Activated T-cell treated with anti-CD3 and anti-CD28 coated beads, Interleukin-2, amount 50 U/mL, for 1 hour (primary cell): Measurements from ENCODE around the gene FOXK2.

Experiments
- DNase-seq: peaks from one replicate; pipeline ENCODE4 v3.0.0-alpha.2; 2020

FOXK2 gene

GRCh38 chr17:82518826-82519810 is at the start of gene FOXK2:
Gene FOXK2, plus strand, starts transcription at chr17:82519732. Its CDS starts 157 bp downstream, at chr17:82519889.
- peak; percentile 96 for DNase-seq

DNA sequence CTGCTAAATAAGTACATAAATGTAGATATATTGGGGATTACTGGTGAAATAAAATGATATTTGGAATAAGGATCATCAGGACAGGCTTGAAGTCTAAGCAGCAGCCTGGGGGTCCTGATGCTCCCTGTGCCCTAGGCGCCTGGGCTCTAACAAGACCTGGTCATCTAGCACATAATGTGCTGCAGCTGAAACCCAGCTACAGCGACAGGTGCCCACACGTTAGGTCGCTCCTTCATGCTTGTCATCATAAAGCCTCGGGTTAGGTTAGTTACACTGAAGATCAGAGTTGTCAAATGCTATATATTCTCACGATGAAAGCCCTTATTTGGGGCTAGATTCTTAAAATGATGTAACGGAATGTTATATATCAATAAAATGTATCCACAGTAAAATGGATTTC is 49.5 kb upstream of the FOXK2 start:
- DNase-seq, result no peak

DNA sequence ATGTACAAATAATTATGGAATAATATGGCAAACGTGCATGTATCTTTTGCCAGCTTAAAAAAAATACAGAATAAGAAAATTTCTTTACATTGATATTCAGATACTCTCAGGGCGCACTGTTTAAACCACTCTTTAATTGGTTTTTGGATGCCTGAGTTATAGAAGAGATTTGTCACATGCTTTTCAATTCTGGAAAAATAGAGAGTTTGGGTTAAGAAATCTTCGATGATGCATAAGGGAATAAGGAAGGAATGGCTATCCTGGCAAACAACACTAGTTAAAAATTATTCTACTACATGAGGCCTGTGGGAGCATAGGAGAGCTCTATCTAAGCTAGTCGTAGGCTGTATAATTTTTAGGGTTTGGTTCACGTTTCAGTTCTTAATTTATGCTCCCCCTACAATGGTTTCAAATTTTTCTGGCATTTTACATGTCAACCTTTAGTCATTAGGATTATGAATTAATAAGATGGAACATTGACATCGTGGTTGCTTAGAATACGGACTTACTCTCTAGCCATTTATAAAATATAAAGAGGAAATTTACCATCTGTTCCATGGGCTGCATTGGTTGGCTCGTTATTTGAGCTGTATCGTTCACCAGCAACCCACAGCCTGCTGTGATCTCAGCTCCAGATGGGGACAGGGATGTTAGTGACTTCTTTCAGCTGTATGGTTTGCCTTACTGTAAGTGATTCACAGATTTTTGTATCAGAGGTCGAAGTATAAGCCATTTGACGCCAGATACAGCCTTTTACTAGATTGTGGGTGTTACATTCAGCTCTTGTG is 45.1 kb upstream of the FOXK2 start:
- no peak for DNase-seq

- DNase-seq, result no peak
Observed at GRCh38 chr17:82475458-82475857, 44.1 kb upstream of the FOXK2 start.

- DNase-seq, result no peak
Observed at GRCh38 chr17:82477934-82478333, 41.6 kb upstream of the FOXK2 start.

- no peak for DNase-seq
Observed at GRCh38 chr17:82479602-82480001, 39.9 kb upstream of the FOXK2 start.

GRCh38 chr17:82480318-82480717 is 39.2 kb upstream of the FOXK2 start:
- no peak for DNase-seq

DNA sequence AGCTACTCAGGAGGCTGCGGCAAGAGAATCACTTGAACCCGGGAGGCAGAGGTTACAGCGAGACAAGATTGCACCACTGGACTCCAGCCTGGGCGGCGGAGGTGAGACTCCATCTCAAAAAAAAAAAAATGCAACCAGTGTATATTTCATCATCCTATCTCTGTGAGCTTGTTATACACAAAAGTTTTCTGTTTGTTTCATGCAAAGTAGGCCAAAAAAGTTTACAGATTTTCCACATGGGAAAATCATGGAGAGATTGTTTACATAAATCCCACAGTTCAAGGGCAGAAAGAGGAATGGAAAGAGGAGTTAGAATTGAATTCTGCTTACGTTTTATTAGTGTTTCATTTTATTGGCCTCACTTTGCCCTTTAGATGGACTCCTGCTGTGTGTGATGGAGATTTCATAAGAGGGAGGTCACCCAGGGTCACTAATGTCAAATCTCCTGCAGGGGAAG is 36.3 kb upstream of the FOXK2 start:
- DNase-seq, result no peak

DNA sequence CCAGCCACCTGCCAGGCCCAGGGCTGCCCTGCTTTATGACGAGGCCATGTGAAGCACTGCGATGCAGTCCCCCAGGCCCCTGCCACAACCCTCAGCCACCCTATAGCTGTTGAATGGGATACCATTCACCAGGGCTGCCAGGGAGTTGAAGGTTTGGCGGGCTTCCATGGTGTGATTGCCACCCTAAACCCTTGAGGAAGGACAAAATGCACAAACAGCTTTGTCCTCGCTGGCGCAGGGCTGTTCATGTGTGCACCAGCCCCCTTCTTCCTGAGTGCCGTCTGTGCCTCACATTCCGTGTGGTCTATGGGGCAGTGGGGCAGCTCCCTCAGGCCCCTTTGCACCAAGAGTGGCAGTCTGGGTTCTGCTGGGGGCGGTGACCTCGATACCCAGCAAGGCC is 35.7 kb upstream of the FOXK2 start:
- DNase-seq, result no peak

DNA sequence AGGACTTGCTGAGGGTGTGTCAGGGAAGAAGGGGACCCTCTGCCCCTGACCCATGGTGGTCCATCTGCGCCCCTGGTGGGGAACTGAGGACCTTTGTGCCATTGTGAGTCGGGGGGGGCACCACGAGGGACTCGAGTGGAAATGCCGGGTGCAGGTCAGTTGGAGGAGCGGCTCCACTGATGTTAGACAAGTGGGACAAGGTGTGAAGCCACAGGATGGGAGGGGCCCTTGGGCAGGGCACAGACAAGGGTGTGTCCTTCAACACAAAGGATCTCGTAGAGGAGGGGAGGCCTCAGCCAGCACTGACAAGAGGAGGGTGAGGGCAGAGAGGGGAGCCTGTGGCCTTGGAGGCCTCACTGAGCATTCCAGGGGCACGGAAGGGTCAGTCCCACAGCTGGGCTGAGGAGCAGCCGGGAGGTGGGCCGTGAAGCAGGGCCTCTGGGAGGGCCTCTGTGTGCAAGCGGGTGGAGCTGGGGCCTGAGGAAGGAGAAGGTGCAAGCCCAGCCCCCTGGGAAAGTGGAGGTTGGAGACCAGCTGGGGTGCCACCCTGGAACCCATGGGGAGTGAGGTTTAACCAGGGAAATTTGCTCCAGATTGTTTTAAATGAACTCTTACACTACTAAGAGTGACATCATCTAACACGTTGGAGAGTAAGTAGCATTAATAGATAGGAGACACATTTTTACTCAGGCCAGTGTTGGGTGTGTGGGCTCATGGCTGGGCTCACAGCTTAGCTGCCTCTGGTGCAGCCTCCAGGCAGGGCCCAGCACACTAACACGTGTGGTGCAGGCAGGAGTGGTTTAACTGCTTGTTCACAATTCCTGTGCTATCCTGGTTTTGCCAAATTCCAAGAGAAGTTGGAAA is 33.1 kb upstream of the FOXK2 start:
- DNase-seq, result no peak

DNA sequence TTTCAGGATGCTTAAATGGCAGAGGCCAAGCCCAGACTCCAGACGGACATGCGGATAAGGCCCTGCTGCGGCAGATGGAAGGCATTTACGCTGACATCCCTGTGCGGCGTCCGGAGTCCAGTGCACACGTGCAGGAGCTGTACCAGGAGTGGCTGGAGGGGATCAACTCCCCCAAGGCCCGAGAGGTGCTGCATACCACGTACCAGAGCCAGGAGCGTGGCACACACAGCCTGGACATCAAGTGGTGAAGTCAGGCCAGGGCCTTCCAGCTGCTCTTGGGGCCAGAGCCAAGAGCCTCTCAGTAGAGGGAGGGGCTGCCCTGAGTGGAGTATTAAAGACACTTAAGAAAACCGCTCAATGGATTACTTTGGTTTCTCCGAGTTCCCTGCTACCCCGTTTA is 31.6 kb upstream of the FOXK2 start:
- no peak for DNase-seq

- DNase-seq, result no peak
Observed at GRCh38 chr17:82489117-82489516, 30.4 kb upstream of the FOXK2 start.

DNA sequence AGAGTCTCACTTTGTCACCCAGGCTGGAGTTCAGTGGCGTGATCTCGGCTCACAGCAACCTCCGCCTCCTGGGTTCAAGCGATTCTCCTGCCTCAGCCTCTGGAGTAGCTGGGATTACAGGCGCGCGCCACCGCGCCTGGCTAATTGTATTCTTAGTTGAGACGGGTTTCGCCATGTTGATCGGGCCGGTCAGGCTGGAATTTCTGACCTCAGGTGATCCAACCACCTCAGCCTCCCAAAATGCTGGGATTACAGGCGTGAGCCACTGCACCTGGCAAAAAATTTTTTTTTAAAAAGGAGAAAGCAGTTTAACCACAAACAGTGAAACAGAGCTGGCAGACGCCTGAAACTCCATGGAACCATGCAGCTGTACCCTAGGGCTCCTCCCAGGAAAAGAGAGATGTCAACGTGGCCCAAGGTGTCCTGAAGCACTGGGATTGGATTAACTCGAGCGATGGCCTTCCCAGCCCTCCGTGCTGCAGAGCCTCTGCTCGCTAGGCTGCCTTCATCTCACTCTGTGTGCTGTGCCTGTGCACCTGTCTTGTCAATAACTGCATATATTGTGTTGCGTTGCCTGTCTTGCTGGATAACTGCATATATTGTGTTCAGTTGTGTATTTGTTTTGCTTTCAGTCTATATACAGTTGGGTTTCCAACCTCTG is 29.6 kb upstream of the FOXK2 start:
- no peak for DNase-seq

DNA sequence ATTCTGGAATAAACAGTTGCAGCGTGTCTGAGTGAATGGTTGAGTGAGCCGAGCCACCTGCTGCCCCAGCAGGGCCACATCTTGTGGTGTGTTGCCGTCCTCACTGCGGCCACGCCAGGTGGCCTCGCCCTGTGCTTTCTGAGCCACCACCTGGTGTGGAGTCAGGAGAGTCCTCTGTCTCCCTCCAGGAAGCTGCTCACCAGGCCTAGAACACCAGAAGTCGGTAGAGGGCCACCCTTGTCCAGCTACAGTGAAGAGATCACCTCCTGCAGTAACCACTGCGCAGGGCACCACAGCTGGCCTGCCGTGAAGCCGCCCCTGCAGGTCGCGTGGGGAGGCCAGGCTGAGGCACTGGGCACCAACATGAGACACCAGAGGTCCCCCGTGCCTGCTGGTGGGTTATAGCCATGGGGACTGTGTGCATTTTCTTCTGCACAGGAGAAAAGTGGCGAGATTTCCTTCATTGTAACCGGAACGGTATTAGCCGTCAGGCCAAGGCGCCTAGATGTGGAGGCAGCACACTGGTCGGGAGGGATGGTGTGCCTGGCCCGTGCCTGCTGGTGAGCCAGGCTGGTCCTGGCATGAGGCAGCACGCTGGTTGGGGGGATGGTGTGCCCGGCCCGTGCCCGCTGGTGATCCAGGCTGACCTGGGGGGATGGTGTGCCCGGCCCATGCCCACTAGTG is 28.9 kb upstream of the FOXK2 start:
- DNase-seq, result no peak

- DNase-seq, result no peak
Observed at GRCh38 chr17:82491196-82491530, 28.4 kb upstream of the FOXK2 start.

GRCh38 chr17:82491533-82491932 is 28.0 kb upstream of the FOXK2 start:
- DNase-seq, result no peak

- no peak for DNase-seq
Observed at GRCh38 chr17:82492643-82493225, 26.8 kb upstream of the FOXK2 start.

GRCh38 chr17:82493226-82493781 is 26.2 kb upstream of the FOXK2 start:
- no peak for DNase-seq

DNA sequence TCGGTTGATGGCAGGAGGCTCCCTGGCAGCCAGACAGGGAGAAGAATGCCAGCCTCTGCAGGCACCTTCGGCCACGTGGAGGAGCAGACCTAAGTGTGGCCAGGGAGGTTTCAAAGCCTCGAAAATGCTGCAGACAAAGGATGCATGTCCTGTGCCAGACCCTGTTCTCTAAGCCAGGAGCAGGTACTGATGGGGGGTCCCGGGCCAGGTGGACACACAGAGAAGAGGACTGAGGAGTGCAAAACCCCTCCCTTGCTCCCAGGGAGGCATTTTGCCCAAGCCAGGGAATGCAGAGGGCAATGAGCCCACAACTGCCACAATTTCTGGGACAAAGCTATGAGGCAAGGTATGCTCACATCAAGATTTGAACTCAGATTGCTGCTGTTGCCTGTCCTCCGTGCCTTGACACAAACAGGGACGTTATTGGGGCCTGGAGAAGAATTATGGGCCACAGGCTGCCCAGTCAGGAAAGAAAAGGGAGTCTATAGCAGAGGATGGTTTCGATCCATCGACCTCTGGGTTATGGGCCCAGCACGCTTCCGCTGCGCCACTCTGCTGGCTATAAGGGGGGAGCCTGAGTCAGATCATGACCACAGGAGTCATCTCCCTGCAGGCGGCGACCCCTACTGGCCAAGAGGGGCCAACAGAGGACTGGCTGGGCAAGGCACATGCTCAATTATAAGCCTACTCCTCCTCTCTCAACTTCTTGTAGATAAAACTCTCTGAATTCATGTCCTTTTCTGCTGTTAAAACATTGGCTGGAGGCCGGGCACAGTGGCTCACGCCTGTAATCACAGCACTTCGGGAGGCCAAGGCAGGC is 25.1 kb upstream of the FOXK2 start:
- peak; percentile 90 for DNase-seq
